ENCODE data around the gene LRFN2. TPM values are rescaled to one million over a fixed set of nuclear protein-coding genes. Genes with fewer than 3 reads are reported as not detected.

LRFN2 gene
- polyA plus RNA-seq, 1 experiment: not detected

GRCh38 chr6:40510442-40510841 is 76.7 kb downstream of the LRFN2 start:
- TF ChIP-seq CTCF (IDR thresholded peaks at IDR 0.05; ENCODE audit: low read depth, low read length): no peak
- CTCF ChIA-PET: no interaction called here
- no peaks in the 10 kb centered on the region for H3K27me3 ChIP-seq (ENCODE audit: control insufficient read depth, insufficient read depth, low read length)
- no peak for DNase-seq (ENCODE audit: low read depth, low spot score)
- H3K4me3 ChIP-seq (ENCODE audit: low read depth, low read length): no peak overlapping the region
- no peaks in the 10 kb centered on the region for H3K9me3 ChIP-seq (ENCODE audit: control insufficient read depth, insufficient read depth, low read length)
- H3K27ac ChIP-seq (ENCODE audit: low read depth, low read length): no peak overlapping the region
- POLR2A ChIA-PET: no interaction called here

- no peak for DNase-seq (ENCODE audit: low read depth, low spot score)
- H3K9me3 ChIP-seq (ENCODE audit: control insufficient read depth, insufficient read depth, low read length): no peaks in the 10 kb centered on the region
- no peak for TF ChIP-seq CTCF (IDR thresholded peaks at IDR 0.05; ENCODE audit: low read depth, low read length)
- H3K27ac ChIP-seq (ENCODE audit: low read depth, low read length): no peak overlapping the region
- ChIA-PET POLR2A (no interaction called here), CTCF (no interaction called here)
- no peaks in the 10 kb centered on the region for H3K27me3 ChIP-seq (ENCODE audit: control insufficient read depth, insufficient read depth, low read length)
- no peak overlapping the region for H3K4me3 ChIP-seq (ENCODE audit: low read depth, low read length)
These were observed 77.4 kb downstream of the LRFN2 start for GRCh38 chr6:40509716-40510260.

- ChIA-PET POLR2A (no interaction called here), CTCF (no interaction called here)
- H3K27me3 ChIP-seq (ENCODE audit: control insufficient read depth, insufficient read depth, low read length): no peaks in the 10 kb centered on the region
- DNase-seq (ENCODE audit: low read depth, low spot score): no peak
- TF ChIP-seq CTCF (IDR thresholded peaks at IDR 0.05; ENCODE audit: low read depth, low read length): no peak
- H3K27ac ChIP-seq (ENCODE audit: low read depth, low read length): no peak overlapping the region
- H3K9me3 ChIP-seq (ENCODE audit: control insufficient read depth, insufficient read depth, low read length): no peaks in the 10 kb centered on the region
- H3K4me3 ChIP-seq (ENCODE audit: low read depth, low read length): no peak overlapping the region
These were observed 78.1 kb downstream of the LRFN2 start for GRCh38 chr6:40509086-40509485.

GRCh38 chr6:40506954-40507353 is 80.2 kb downstream of the LRFN2 start:
- TF ChIP-seq CTCF (IDR thresholded peaks at IDR 0.05; ENCODE audit: low read depth, low read length): no peak
- DNase-seq (ENCODE audit: low read depth, low spot score): no peak
- POLR2A ChIA-PET: no interaction called here

GRCh38 chr6:40505191-40505810 is 81.9 kb downstream of the LRFN2 start:
- TF ChIP-seq CTCF (IDR thresholded peaks at IDR 0.05; ENCODE audit: low read depth, low read length): no peak
- no peaks in the 10 kb centered on the region for H3K9me3 ChIP-seq (ENCODE audit: control insufficient read depth, insufficient read depth, low read length)
- H3K27ac ChIP-seq (ENCODE audit: low read depth, low read length): no peak overlapping the region
- H3K4me3 ChIP-seq (ENCODE audit: low read depth, low read length): no peak overlapping the region
- peaks cover under 1% of the 10 kb centered on the region for H3K27me3 ChIP-seq (ENCODE audit: control insufficient read depth, insufficient read depth, low read length)
- ChIA-PET POLR2A (no interaction called here), CTCF (no interaction called here)
- DNase-seq (ENCODE audit: low read depth, low spot score): no peak

More at GRCh38 chr6:40506954-40507353, 80.2 kb downstream of the LRFN2 start:
- no peaks in the 10 kb centered on the region for H3K9me3 ChIP-seq (ENCODE audit: control insufficient read depth, insufficient read depth, low read length)
- H3K27ac ChIP-seq (ENCODE audit: low read depth, low read length): no peak overlapping the region
- H3K27me3 ChIP-seq (ENCODE audit: control insufficient read depth, insufficient read depth, low read length): no peaks in the 10 kb centered on the region
- H3K4me3 ChIP-seq (ENCODE audit: low read depth, low read length): no peak overlapping the region
- CTCF ChIA-PET: interaction anchor here (0.5 kb wide), 1 partner anchor 744 kb away, joined by 4 read pairs; no protein-coding TSS in a partner anchor
